Right atrium auricular region (tissue), 2 donors: ENCODE measurements around the gene DSTYK. TPM values are rescaled to one million over a fixed set of nuclear protein-coding genes. Genes with fewer than 3 reads are reported as not detected.

Experiments
- DNase-seq: peaks from one replicate; pipeline ENCODE4 v3.0.0-alpha.2; 2019; ENCODE audit warnings: low spot score
- H3K27ac ChIP-seq, 2 donors: fragments of 200-600 bp; sonication (generic); 1 replicate in 1 of 2; 2 replicates in 1 of 2; pipeline ENCODE4 v1.5.1; 2016 to 2019
- H3K27me3 ChIP-seq, 2 donors: fragments of 200-600 bp; sonication (generic); one replicate each; pipeline versions ENCODE4 v1.5.1 to v1.6.0; 2017 to 2019
- H3K36me3 ChIP-seq: fragments of 200-600 bp; sonication (generic); one replicate; pipeline ENCODE4 v1.5.1; 2016
- H3K4me1 ChIP-seq, 2 donors: fragments of 200-600 bp; sonication (generic); one replicate each; pipeline versions ENCODE4 v1.5.1 to v1.6.0; 2017 to 2019
- H3K4me3 ChIP-seq, 2 donors: fragments of 200-600 bp; sonication (generic); 1 replicate in 1 of 2; 2 replicates in 1 of 2; pipeline ENCODE4 v1.5.1; 2017 to 2019; ENCODE audit warnings: mild to moderate bottlenecking in 1 of 2, moderate library complexity in 1 of 2
- H3K9me3 ChIP-seq, 2 donors: fragments of 200-600 bp; sonication (generic); one replicate each; pipeline ENCODE4 v1.5.1; 2019
- CTCF ChIP-seq, 2 donors: fragments of 200-600 bp; sonication (generic); IDR thresholded peaks; one replicate each; pipeline ENCODE4 v1.5.1; 2019; ENCODE audit warnings: antibody characterized with exemption in 2 of 2
- total RNA-seq, 2 donors: library from RNA; depleted of rRNA; stranded (reverse); fragments of >200 nt; gene quantifications; one replicate each; pipeline ENCODE4 v1.1.0, GENCODE V29; 2016

Gene DSTYK
- total RNA-seq, 2 donors from 2014 or later = 6.7 to 8.9 TPM

DNA sequence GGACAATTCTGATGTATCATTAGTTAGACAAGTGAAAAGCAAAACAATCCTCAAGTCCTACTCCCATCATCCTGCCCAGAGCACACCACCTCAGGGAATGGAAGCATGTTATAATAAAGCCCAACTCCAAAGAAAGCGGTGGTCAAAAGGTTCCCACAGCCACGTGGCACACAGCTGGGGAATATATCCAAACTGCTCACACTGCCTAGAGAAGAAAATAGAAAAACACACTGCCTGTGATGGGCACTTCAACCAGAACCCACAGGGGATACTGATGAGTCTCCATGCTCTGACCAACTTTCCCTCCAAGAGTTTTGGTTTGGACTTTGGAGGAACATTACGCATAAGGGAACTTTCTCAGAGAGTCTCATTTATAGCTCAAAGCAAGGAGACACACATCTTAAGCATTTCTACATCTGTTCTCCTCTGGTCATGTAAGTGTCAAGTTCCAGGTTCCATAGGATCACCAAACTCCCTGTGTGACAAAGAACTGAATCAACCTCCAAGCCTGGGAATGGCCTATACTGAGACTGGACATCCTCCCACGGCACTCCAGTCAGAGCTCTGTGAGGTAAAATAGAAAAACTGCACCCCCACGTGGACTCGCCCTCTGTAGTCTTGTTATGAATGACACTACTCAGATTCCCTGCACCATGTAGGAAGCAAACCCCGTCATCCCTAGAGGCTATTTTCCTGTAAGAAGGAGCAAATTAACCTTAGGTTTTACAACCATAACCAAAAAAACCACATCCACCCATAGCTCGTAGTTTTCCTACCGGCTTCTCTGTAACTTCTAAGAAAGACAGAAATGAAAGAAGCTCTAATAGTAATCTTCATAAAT lies 12.2 kb downstream of the DSTYK start:
- no peak for TF ChIP-seq CTCF (IDR thresholded peaks at IDR 0.05)
- H3K27me3 ChIP-seq = no peaks in the 10 kb centered on the region
- H3K9me3 ChIP-seq = no peaks in the 10 kb centered on the region
- H3K36me3 ChIP-seq = no peaks in the 10 kb centered on the region
- H3K4me1 ChIP-seq = peaks cover 0 to 9% of the 10 kb centered on the region in 2 donors
- H3K27ac ChIP-seq = no peak overlapping the region
- no peak overlapping the region for H3K4me3 ChIP-seq
- DNase-seq = no peak

GRCh38 chr1:205192287-205192686 lies 19.2 kb downstream of the DSTYK start:
- Histone ChIP-seq H3K27me3 (no peaks in the 10 kb centered on the region), H3K27ac (no peak overlapping the region), H3K36me3 (peaks cover under 1% of the 10 kb centered on the region), H3K4me1 (peaks cover 0 to 8% of the 10 kb centered on the region in 2 donors), H3K9me3 (no peaks in the 10 kb centered on the region), H3K4me3 (no peak overlapping the region)
- no peak for TF ChIP-seq CTCF (IDR thresholded peaks at IDR 0.05)
- no peak for DNase-seq

GRCh38 chr1:205191622-205192021 lies 19.9 kb downstream of the DSTYK start:
- DNase-seq = no peak
- Histone ChIP-seq H3K27me3 (no peaks in the 10 kb centered on the region), H3K9me3 (no peaks in the 10 kb centered on the region), H3K4me3 (no peak overlapping the region), H3K27ac (no peak overlapping the region), H3K36me3 (peaks cover 4% of the 10 kb centered on the region), H3K4me1 (peaks cover 0 to 8% of the 10 kb centered on the region in 2 donors)
- TF ChIP-seq CTCF (IDR thresholded peaks at IDR 0.05) = no peak

GRCh38 chr1:205190845-205191577 lies 20.5 kb downstream of the DSTYK start:
- DNase-seq = no peak
- TF ChIP-seq CTCF (IDR thresholded peaks at IDR 0.05) = no peak
- no peaks in the 10 kb centered on the region for H3K9me3 ChIP-seq
- H3K4me1 ChIP-seq = peaks cover 0 to 8% of the 10 kb centered on the region in 2 donors
- no peak overlapping the region for H3K4me3 ChIP-seq
- no peak overlapping the region for H3K27ac ChIP-seq
- H3K27me3 ChIP-seq = no peaks in the 10 kb centered on the region
- peaks cover 4% of the 10 kb centered on the region for H3K36me3 ChIP-seq

DNA sequence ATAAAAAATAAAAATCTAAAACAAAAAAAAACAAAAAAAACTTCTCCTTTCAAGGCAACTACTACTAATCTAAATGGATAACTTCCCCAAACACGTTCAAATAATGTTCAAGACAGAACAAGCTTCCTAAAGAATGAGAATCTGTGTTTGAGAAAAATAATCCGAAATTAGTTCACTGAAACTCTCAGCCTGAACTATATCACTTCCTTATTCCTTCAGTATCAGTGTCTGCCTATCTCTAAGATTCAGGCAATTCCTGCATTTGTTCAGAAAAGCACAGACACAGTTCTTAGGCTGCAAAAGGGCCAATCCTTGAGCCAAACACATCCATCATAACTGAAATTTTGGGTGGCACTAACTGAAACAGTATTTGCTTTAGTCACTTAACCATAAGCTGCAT lies 22.4 kb downstream of the DSTYK start:
- Histone ChIP-seq H3K9me3 (no peaks in the 10 kb centered on the region), H3K4me3 (no peak overlapping the region), H3K4me1 (peaks cover 0 to 10% of the 10 kb centered on the region in 2 donors), H3K27ac (no peak overlapping the region), H3K36me3 (peaks cover 10% of the 10 kb centered on the region), H3K27me3 (no peaks in the 10 kb centered on the region)
- DNase-seq = no peak
- TF ChIP-seq CTCF (IDR thresholded peaks at IDR 0.05) = no peak
